Tibial artery (tissue), 4 donors: ENCODE results near the gene CST2.
"Not testable (repeated sequence)": the region's sequence is repeated elsewhere in the genome, so short reads cannot be mapped to it uniquely, and the experiment has no call there.

Experiments used
- DNase-seq, 2 donors: peaks; one replicate each; pipeline ENCODE4 v3.0.0-alpha.2; 2019
- H3K27ac ChIP-seq, 2 donors: fragments of 200-600 bp; sonication (generic) in 1 of 2; 1 replicate in 1 of 2; 2 replicates in 1 of 2; pipeline ENCODE4 v1.5.1; 2018 to 2019; ENCODE audit warnings: mild to moderate bottlenecking in 1 of 2
- H3K27me3 ChIP-seq, 2 donors: fragments of 200-600 bp; sonication (generic) in 1 of 2; one replicate each; pipeline versions ENCODE4 v1.5.1 to v1.6.0; 2016 to 2019
- H3K36me3 ChIP-seq, 3 donors: fragments of 200-600 bp; sonication (generic) in 2 of 3; one replicate each; pipeline ENCODE4 v1.5.1; 2016 to 2019; ENCODE audit warnings: mild to moderate bottlenecking in 2 of 3
- H3K4me1 ChIP-seq, 4 donors: fragments of 200-600 bp; sonication (generic) in 2 of 4; 1 replicate in 3 of 4; 2 replicates in 1 of 4; pipeline ENCODE4 v1.5.1; 2016 to 2019
- H3K4me3 ChIP-seq, 2 donors: fragments of 200-600 bp; sonication (generic) in 1 of 2; 1 replicate in 1 of 2; 2 replicates in 1 of 2; pipeline ENCODE4 v1.5.1; 2018 to 2019; ENCODE audit warnings: mild to moderate bottlenecking in 2 of 2
- H3K9me3 ChIP-seq, 3 donors: fragments of 200-600 bp; sonication (generic) in 1 of 3; one replicate each; pipeline ENCODE4 v1.5.1; 2016 to 2019
- intact Hi-C: fragments of 100-400 bp; cut with DNase I; formaldehyde crosslinking; loops from one replicate; pipeline ENCODE4 v1.15.0; 2023; ENCODE audit warnings: low total_unique reads
- TF ChIP-seq, protein P1 (sequence below), 2 experiments: fragments of 200-600 bp in 1 of 2; fragments of 450-650 bp in 1 of 2; IDR thresholded peaks; one replicate each; pipeline ENCODE4 v1.5.1; 2017 to 2019; ENCODE audit warnings: antibody characterized with exemption in 2 of 2, mild to moderate bottlenecking in 1 of 2, moderate library complexity in 1 of 2

The CST2 gene

DNA sequence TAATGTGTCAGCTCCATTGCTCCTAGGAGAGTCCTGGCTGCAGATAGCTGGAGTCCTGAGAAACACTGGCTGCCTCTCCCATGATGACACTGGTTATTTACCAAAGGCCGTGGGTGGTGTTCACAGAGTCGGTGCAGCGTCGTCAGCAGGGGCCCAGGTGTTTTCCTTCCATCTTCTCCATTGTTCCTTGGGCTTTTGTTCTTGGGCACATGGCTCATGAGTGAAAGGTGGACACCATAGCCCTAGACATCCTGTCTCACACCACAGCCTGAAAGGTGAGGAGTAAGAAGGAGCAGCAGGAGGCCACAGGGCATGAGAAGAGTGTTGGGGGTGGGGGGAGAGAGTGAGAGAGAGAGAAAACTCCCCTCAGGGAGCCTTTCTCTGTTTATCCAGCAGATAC is 43.9 kb upstream of the CST2 start:
- Histone ChIP-seq H3K4me1 (no peaks in the 10 kb centered on the region), H3K27me3 (peaks cover 0 to 3% of the 10 kb centered on the region in 2 donors), H3K9me3 (no peaks in the 10 kb centered on the region), H3K27ac (no peak overlapping the region), H3K4me3 (no peak overlapping the region), H3K36me3 (no peaks in the 10 kb centered on the region)
- no peak for DNase-seq
- TF ChIP-seq, protein P1, sequence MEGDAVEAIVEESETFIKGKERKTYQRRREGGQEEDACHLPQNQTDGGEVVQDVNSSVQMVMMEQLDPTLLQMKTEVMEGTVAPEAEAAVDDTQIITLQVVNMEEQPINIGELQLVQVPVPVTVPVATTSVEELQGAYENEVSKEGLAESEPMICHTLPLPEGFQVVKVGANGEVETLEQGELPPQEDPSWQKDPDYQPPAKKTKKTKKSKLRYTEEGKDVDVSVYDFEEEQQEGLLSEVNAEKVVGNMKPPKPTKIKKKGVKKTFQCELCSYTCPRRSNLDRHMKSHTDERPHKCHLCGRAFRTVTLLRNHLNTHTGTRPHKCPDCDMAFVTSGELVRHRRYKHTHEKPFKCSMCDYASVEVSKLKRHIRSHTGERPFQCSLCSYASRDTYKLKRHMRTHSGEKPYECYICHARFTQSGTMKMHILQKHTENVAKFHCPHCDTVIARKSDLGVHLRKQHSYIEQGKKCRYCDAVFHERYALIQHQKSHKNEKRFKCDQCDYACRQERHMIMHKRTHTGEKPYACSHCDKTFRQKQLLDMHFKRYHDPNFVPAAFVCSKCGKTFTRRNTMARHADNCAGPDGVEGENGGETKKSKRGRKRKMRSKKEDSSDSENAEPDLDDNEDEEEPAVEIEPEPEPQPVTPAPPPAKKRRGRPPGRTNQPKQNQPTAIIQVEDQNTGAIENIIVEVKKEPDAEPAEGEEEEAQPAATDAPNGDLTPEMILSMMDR (IDR thresholded peaks at IDR 0.05), result no peak
- intact Hi-C loops, result no loop called here

DNA sequence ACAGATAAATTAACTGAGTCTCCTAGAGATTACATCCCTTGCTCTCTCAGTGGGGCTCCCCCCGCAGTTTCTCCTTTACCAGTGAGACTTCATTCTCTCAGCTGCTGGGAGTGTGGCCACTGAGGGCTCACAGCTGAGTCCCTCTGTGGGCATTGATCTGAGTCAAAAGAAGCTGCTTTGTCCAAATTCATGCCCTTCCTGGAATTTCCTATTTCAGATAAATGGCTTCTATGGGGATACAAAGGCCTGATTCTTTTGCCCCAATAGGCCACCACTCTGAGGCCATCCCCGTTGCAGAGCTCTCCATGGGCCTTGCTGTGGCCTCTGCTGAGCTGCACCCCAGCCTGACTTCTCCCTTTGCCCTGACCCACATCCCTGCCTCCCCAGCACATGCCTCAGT is 43.0 kb upstream of the CST2 start:
- Histone ChIP-seq H3K36me3 (no peaks in the 10 kb centered on the region), H3K4me1 (no peaks in the 10 kb centered on the region), H3K9me3 (no peaks in the 10 kb centered on the region), H3K4me3 (no peak overlapping the region), H3K27me3 (peaks cover 0 to 3% of the 10 kb centered on the region in 2 donors), H3K27ac (no peak overlapping the region)
- intact Hi-C loops, result no loop called here
- TF ChIP-seq, protein P1 (IDR thresholded peaks at IDR 0.05), result no peak
- no peak for DNase-seq

DNA sequence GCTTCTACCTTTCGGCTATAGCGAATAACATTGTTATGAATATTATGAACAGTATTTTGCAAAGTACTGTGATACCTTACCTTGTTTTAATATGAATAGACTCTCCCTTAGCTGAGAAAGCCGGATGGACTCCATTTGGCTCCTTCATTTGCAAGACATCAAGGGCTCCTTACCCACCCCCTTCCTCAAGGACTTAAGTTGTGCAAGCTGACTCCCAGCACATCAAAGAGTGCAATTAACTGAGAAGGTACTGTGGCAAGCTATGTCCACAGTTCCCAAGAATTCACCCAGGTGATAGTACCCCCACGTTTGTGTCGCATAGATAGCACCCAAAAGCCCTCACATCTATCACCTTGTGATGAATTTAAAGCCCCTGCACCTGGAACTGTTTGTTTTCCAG is 41.8 kb upstream of the CST2 start:
- no peaks in the 10 kb centered on the region for H3K4me1 ChIP-seq
- H3K27me3 ChIP-seq, result peaks cover 0 to 3% of the 10 kb centered on the region in 2 donors
- H3K36me3 ChIP-seq, result no peaks in the 10 kb centered on the region
- DNase-seq, result no peak
- H3K4me3 ChIP-seq, result no peak overlapping the region
- H3K9me3 ChIP-seq, result peaks cover 0 to under 1% (median 0%) of the 10 kb centered on the region in 3 donors
- intact Hi-C loops, result no loop called here
- TF ChIP-seq, protein P1 (IDR thresholded peaks at IDR 0.05), result no peak
- no peak overlapping the region for H3K27ac ChIP-seq

DNA sequence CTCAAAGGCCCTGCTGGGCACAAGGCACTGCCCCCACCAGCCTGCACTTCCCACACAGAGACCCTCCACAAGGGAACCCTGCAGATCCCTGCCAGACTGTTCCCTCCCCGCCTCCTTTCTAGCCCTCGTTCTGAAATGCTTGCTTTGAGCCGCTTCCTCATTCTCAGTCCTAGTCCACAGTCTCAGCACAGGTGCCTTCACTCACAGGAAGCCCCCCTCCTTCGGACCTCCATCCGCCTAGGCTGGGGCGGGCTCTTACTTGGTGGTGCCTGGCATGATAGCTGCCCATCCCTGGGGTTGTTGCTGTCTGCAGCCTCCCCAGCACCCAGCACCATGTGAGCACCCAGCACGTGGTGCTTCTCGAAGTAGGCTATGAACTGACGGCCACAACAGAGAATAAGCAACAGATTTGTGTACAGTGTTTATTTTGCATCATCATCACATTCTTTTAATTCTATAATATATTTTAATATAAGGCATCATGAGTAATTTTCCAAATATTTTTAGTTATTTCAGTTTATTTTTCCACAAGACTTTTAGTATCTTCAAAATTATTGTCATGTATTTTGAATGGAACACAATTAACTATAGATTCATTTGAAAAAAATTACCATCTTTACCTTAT is 40.7 kb upstream of the CST2 start:
- Histone ChIP-seq H3K4me3 (no peak overlapping the region), H3K36me3 (no peaks in the 10 kb centered on the region), H3K4me1 (no peaks in the 10 kb centered on the region), H3K27ac (no peak overlapping the region), H3K9me3 (peaks cover 0 to 7% (median 0%) of the 10 kb centered on the region in 3 donors), H3K27me3 (peaks cover 0 to 3% of the 10 kb centered on the region in 2 donors)
- intact Hi-C loops, result no loop called here
- DNase-seq, result no peak
- TF ChIP-seq, protein P1 (IDR thresholded peaks at IDR 0.05), result no peak

DNA sequence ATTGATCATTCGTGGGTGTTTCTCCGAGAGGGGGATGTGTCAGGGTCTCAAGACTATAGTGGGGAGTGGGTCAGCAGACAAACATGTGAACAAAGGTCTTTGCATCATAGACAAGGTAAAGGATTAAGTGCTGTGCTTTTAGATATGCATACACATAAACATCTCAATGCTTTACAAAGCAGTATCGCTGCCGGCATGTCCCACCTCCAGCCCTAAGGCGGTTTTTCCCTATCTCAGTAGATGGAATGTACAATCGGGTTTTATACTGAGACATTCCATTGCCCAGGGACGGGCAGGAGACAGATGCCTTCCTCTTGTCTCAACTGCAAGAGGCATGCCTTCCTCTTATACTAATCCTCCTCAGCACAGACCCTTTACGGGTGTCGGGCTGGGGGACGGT is 34.2 kb upstream of the CST2 start:
- H3K9me3 ChIP-seq, H3K4me1 ChIP-seq, DNase-seq, H3K36me3 ChIP-seq, intact Hi-C loops, H3K27me3 ChIP-seq, H3K4me3 ChIP-seq, H3K27ac ChIP-seq: not testable (repeated sequence)

DNA sequence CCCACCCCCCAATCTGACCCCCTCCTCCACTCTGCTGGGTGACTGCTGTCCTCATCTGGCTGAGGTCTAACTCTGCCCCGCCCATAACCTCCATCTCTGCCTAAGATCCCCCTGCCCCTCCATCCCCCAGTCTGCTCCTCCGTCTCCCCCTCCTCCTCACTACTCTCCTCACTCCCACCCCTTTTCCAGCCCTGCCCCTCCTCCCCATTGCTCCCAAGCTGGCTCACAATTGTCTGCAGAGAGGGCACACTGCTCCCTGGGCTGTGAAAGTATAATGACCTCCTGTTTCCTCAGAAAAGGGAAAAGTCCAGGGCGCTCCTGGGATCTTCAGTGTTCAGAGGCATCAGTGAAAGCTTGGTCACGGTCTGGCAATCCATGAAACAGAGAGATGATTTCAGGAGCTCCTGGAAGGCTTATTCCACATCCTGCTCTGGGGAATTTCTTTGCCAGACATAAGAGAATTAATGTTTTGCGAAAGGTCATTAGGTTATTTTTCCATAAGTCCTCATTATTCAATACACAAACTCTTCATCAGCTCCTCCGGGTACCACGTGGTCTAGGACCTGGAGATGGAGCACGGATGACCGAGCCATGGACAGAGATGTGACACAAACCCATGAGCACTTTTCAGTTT is 31.6 kb upstream of the CST2 start:
- TF ChIP-seq, protein P1 (IDR thresholded peaks at IDR 0.05), result no peak
- no peak overlapping the region for H3K27ac ChIP-seq
- H3K4me3 ChIP-seq, result no peak overlapping the region
- no peaks in the 10 kb centered on the region for H3K27me3 ChIP-seq
- intact Hi-C loops, result no loop called here
- H3K4me1 ChIP-seq, result no peaks in the 10 kb centered on the region
- H3K9me3 ChIP-seq, result peaks cover 0 to 4% (median 0%) of the 10 kb centered on the region in 3 donors
- no peaks in the 10 kb centered on the region for H3K36me3 ChIP-seq
- no peak for DNase-seq
